Upper lobe of left lung (tissue), 6 donors: ENCODE results near the gene MAML2. TPM values are rescaled to one million over a fixed set of nuclear protein-coding genes. Genes with fewer than 3 reads are reported as not detected.
A peak's percentile ranks its signal among the peaks of the same experiment; 100 is the strongest.

Source experiments
- ATAC-seq, 2 donors: fragments of 200-7000 bp; cut with Tn5 transposase; one replicate each; pipeline ENCODE4 v1.9.1; 2022; ENCODE audit warnings: mild to moderate bottlenecking in 2 of 2, moderate library complexity in 2 of 2; ENCODE audit not compliant: low FRiP score in 2 of 2
- DNase-seq, 2 donors: peaks; one replicate each; pipeline ENCODE4 v3.0.0-alpha.2; 2019 to 2020
- H3K27ac ChIP-seq, 4 donors: fragments of 200-600 bp; sonication (generic); one replicate each; pipeline ENCODE4 v1.5.1; 2016 to 2019
- H3K27me3 ChIP-seq, 4 donors: fragments of 200-600 bp; sonication (generic); one replicate each; pipeline ENCODE4 v1.5.1; 2017 to 2019
- H3K36me3 ChIP-seq, 4 donors: fragments of 200-600 bp; sonication (generic); one replicate each; pipeline ENCODE4 v1.5.1; 2016 to 2019
- H3K4me1 ChIP-seq, 4 donors: fragments of 200-600 bp; sonication (generic); one replicate each; pipeline ENCODE4 v1.5.1; 2018 to 2019
- H3K4me3 ChIP-seq, 4 donors: fragments of 200-600 bp; sonication (generic); one replicate each; pipeline ENCODE4 v1.5.1; 2017 to 2019; ENCODE audit warnings: mild to moderate bottlenecking in 2 of 4, moderate library complexity in 1 of 4
- H3K9me3 ChIP-seq, 4 donors: fragments of 200-600 bp; sonication (generic); one replicate each; pipeline ENCODE4 v1.5.1; 2018 to 2019
- CTCF ChIP-seq, 6 experiments: fragments of 450-650 bp in 4 of 6; fragments of 200-600 bp in 2 of 6; sonication (generic) in 2 of 6; IDR thresholded peaks; one replicate each; pipeline ENCODE4 v1.5.1; 2016 to 2019; ENCODE audit warnings: antibody characterized with exemption in 6 of 6
- EP300 ChIP-seq, 4 donors: sonication (generic); formaldehyde crosslinking; IDR thresholded peaks; one replicate each; pipeline ENCODE4 v1.5.1; 2017; ENCODE audit warnings: antibody characterized with exemption in 4 of 4, control low read depth in 2 of 4
- POLR2A ChIP-seq, 4 donors: fragments of 450-650 bp; IDR thresholded peaks; one replicate each; pipeline ENCODE4 v1.5.1; 2016 to 2017; ENCODE audit warnings: antibody characterized with exemption in 4 of 4, mild to moderate bottlenecking in 2 of 4
- POLR2AphosphoS5 ChIP-seq, 2 donors: sonication (generic); formaldehyde crosslinking; IDR thresholded peaks; one replicate each; pipeline ENCODE4 v1.5.1; 2017; ENCODE audit warnings: antibody characterized with exemption in 2 of 2
- WGBS, 2 donors: methylation state at CpG; one replicate each; pipeline ENCODE4 v1.1.5; 2017 to 2018; 5-methylcytosine and 5-hydroxymethylcytosine counted together
- total RNA-seq, 6 donors: library from RNA; depleted of rRNA in 4 of 6; stranded (reverse); fragments of >200 nt in 4 of 6; gene quantifications; one replicate each; pipeline versions ENCODE4 v1.1.0 to v1.2.1, GENCODE V29; 2016 to 2021
- donor health status: DM: no; HTN: no; CAD: no; lungs with moderate emphysema.
- donor health status: DM: no; HTN: yes; CAD: no; lungs with severe emphysema.

MAML2 gene
- total RNA-seq, 6 donors from 2014 or later = 19.5 to 36.6 (median 26.3) TPM

GRCh38 chr11:96340555-96340885, 2.5 kb downstream of the MAML2 start:
- no peak for ATAC-seq
- Histone ChIP-seq H3K27ac (peak overlapping the region; percentile 81 to 85 (median 85)), H3K9me3 (no peaks in the 10 kb centered on the region), H3K4me3 (peak overlapping the region in 3 of 4 donors; percentile 52 to 77 (median 67)), H3K27me3 (no peaks in the 10 kb centered on the region), H3K36me3 (no peaks in the 10 kb centered on the region), H3K4me1 (peaks cover 54 to 66% (median 58%) of the 10 kb centered on the region in 4 donors)
- no peak for TF ChIP-seq POLR2A (IDR thresholded peaks at IDR 0.05)
- no peak for TF ChIP-seq CTCF (IDR thresholded peaks at IDR 0.05)
- no peak for TF ChIP-seq POLR2AphosphoS5 (IDR thresholded peaks at IDR 0.05)
- TF ChIP-seq EP300 (IDR thresholded peaks at IDR 0.05) = no peak
- 43 to 45% methylated on average over 4 of the region's 4 CpGs for WGBS, 2 donors
- no peak for DNase-seq

GRCh38 chr11:96339706-96340554, 3.1 kb downstream of the MAML2 start:
- TF ChIP-seq EP300 (IDR thresholded peaks at IDR 0.05) (no peak), POLR2AphosphoS5 (IDR thresholded peaks at IDR 0.05) (no peak), POLR2A (IDR thresholded peaks at IDR 0.05) (no peak), CTCF (IDR thresholded peaks at IDR 0.05) (no peak)
- H3K27ac ChIP-seq = peak overlapping the region; percentile 81 to 85 (median 85)
- no peaks in the 10 kb centered on the region for H3K36me3 ChIP-seq
- ATAC-seq (no peak), DNase-seq (no peak)
- H3K9me3 ChIP-seq = no peaks in the 10 kb centered on the region
- no peaks in the 10 kb centered on the region for H3K27me3 ChIP-seq
- WGBS, 2 donors = 60 to 65% methylated on average over 6 to 7 of the region's 7 CpGs
- peak overlapping the region; percentile 12 to 77 (median 60) for H3K4me3 ChIP-seq
- peaks cover 58 to 72% (median 64%) of the 10 kb centered on the region in 4 donors for H3K4me1 ChIP-seq

- Histone ChIP-seq H3K9me3 (no peaks in the 10 kb centered on the region), H3K4me3 (peak overlapping the region; percentile 12 to 77 (median 60)), H3K27me3 (no peaks in the 10 kb centered on the region), H3K36me3 (no peaks in the 10 kb centered on the region), H3K4me1 (peaks cover 61 to 77% (median 68%) of the 10 kb centered on the region in 4 donors), H3K27ac (peak overlapping the region; percentile 81 to 85 (median 85))
- ATAC-seq (peak; percentile 25 to 46), DNase-seq (peak; percentile 60 to 70)
- TF ChIP-seq POLR2AphosphoS5 (IDR thresholded peaks at IDR 0.05) (peak; percentile 11 to 30), POLR2A (IDR thresholded peaks at IDR 0.05) (peak in 1 of 4 donors; percentile 49), EP300 (IDR thresholded peaks at IDR 0.05) (peak in 1 of 4 donors; percentile 46), CTCF (IDR thresholded peaks at IDR 0.05) (no peak)
- WGBS, 2 donors = 17 to 23% methylated on average over 10 to 13 of the region's 13 CpGs
These were observed 3.9 kb downstream of the MAML2 start for GRCh38 chr11:96338910-96339705.

GRCh38 chr11:96337541-96338431, 5.2 kb downstream of the MAML2 start:
- Histone ChIP-seq H3K36me3 (no peaks in the 10 kb centered on the region), H3K9me3 (no peaks in the 10 kb centered on the region), H3K27me3 (no peaks in the 10 kb centered on the region), H3K4me1 (peaks cover 67 to 81% (median 73%) of the 10 kb centered on the region in 4 donors), H3K27ac (peak overlapping the region in 3 of 4 donors; percentile 81 to 85 (median 85)), H3K4me3 (peak overlapping the region in 1 of 4 donors; percentile 77)
- 30 to 40% methylated on average over 6 of the region's 6 CpGs for WGBS, 2 donors
- DNase-seq (peak in 1 of 2 donors; percentile 79), ATAC-seq (peak in 1 of 2 donors; percentile 27)
- no peak for TF ChIP-seq POLR2AphosphoS5 (IDR thresholded peaks at IDR 0.05)
- no peak for TF ChIP-seq POLR2A (IDR thresholded peaks at IDR 0.05)
- no peak for TF ChIP-seq EP300 (IDR thresholded peaks at IDR 0.05)
- TF ChIP-seq CTCF (IDR thresholded peaks at IDR 0.05) = no peak
